Measurements from ENCODE around the gene RAI1. TPM values are rescaled to one million over a fixed set of nuclear protein-coding genes. Genes with fewer than 3 reads are reported as not detected.

The RAI1 gene
- total RNA-seq, 4 donors from 2014 or later, result 17.0 to 36.3 (median 22.3) TPM

- 54 to 58% methylated on average over 7 of the region's 7 CpGs for WGBS, 2 donors
- no peaks in the 10 kb centered on the region for H3K4me1 ChIP-seq
- H3K4me3 ChIP-seq, result no peak overlapping the region
- intact Hi-C loops (cut with DNase I), result no loop called here
- no peak overlapping the region for H3K27ac ChIP-seq
- no peak for DNase-seq
- no peak for TF ChIP-seq CTCF (IDR thresholded peaks at IDR 0.05)
- TF ChIP-seq POLR2A (IDR thresholded peaks at IDR 0.05), result no peak
- peaks cover 0 to 6% (median 0%) of the 10 kb centered on the region in 4 donors for H3K27me3 ChIP-seq
- H3K9me3 ChIP-seq, result peaks cover 0 to 6% (median 5%) of the 10 kb centered on the region in 3 donors
- H3K36me3 ChIP-seq, result no peaks in the 10 kb centered on the region
Measured at GRCh38 chr17:17648762-17649161, 32.5 kb upstream of the RAI1 start.

- Histone ChIP-seq H3K9me3 (no peaks in the 10 kb centered on the region), H3K4me1 (no peaks in the 10 kb centered on the region), H3K4me3 (no peak overlapping the region), H3K27me3 (peaks cover 0 to 6% (median 0%) of the 10 kb centered on the region in 4 donors), H3K27ac (no peak overlapping the region), H3K36me3 (no peaks in the 10 kb centered on the region)
- no peak for DNase-seq
- intact Hi-C loops (cut with DNase I), result no loop called here
- WGBS, 2 donors, result 68 to 83% methylated on average over 1 of the region's 1 CpG
- TF ChIP-seq POLR2A (IDR thresholded peaks at IDR 0.05), result no peak
- no peak for TF ChIP-seq CTCF (IDR thresholded peaks at IDR 0.05)
Measured at GRCh38 chr17:17650959-17651358, 30.3 kb upstream of the RAI1 start.

- no peaks in the 10 kb centered on the region for H3K36me3 ChIP-seq
- DNase-seq, result no peak
- TF ChIP-seq CTCF (IDR thresholded peaks at IDR 0.05) (no peak), POLR2A (IDR thresholded peaks at IDR 0.05) (no peak)
- no peak overlapping the region for H3K27ac ChIP-seq
- intact Hi-C loops (cut with DNase I), result no loop called here
- no peak overlapping the region for H3K4me3 ChIP-seq
- no peaks in the 10 kb centered on the region for H3K27me3 ChIP-seq
- no peaks in the 10 kb centered on the region for H3K9me3 ChIP-seq
- WGBS, 2 donors, result 80 to 86% methylated on average over 1 to 3 of the region's 3 CpGs
- no peaks in the 10 kb centered on the region for H3K4me1 ChIP-seq
Measured at GRCh38 chr17:17653343-17653742, 27.9 kb upstream of the RAI1 start.

- no peaks in the 10 kb centered on the region for H3K27me3 ChIP-seq
- TF ChIP-seq CTCF (IDR thresholded peaks at IDR 0.05) (no peak), POLR2A (IDR thresholded peaks at IDR 0.05) (no peak)
- WGBS, 2 donors, result 84 to 88% methylated on average over 4 of the region's 4 CpGs
- no peak overlapping the region for H3K27ac ChIP-seq
- H3K9me3 ChIP-seq, result peaks cover 0 to 13% (median 7%) of the 10 kb centered on the region in 3 donors
- H3K4me1 ChIP-seq, result peaks cover 0 to 15% (median 10%) of the 10 kb centered on the region in 3 donors
- no peaks in the 10 kb centered on the region for H3K36me3 ChIP-seq
- no peak for DNase-seq
- intact Hi-C loops (cut with DNase I), result no loop called here
- H3K4me3 ChIP-seq, result no peak overlapping the region
Measured at GRCh38 chr17:17659340-17659739, 21.9 kb upstream of the RAI1 start.

- no peak for DNase-seq
- H3K27me3 ChIP-seq, result no peaks in the 10 kb centered on the region
- 72 to 91% methylated on average over 6 to 8 of the region's 8 CpGs for WGBS, 2 donors
Measured at GRCh38 chr17:17661134-17661533, 20.1 kb upstream of the RAI1 start.

More at GRCh38 chr17:17661134-17661533, 20.1 kb upstream of the RAI1 start:
- Histone ChIP-seq H3K9me3 (peaks cover 0 to 13% (median 7%) of the 10 kb centered on the region in 3 donors), H3K4me3 (no peak overlapping the region), H3K27ac (no peak overlapping the region), H3K4me1 (peaks cover 0 to 17% (median 10%) of the 10 kb centered on the region in 3 donors), H3K36me3 (no peaks in the 10 kb centered on the region)
- intact Hi-C loops (cut with DNase I), result no loop called here
- TF ChIP-seq POLR2A (IDR thresholded peaks at IDR 0.05), result no peak
- TF ChIP-seq CTCF (IDR thresholded peaks at IDR 0.05), result no peak

All from esophagus squamous epithelium (tissue), 5 donors.